Gastrocnemius medialis (tissue), 4 donors: ENCODE results near the gene ASB15.

Experiments used
- CTCF ChIP-seq, 5 experiments: fragments of 450-650 bp in 3 of 5; fragments of 200-600 bp in 2 of 5; sonication (generic) in 2 of 5; IDR thresholded peaks in 4 of 5; conservative IDR thresholded peaks in 1 of 5; 1 replicate in 4 of 5; 2 replicates in 1 of 5; pipeline ENCODE4 v1.5.1; 2016 to 2019; ENCODE audit warnings: antibody characterized with exemption in 5 of 5, mild to moderate bottlenecking in 3 of 5, moderate library complexity in 3 of 5
- POLR2A ChIP-seq, 2 donors: fragments of 450-650 bp; IDR thresholded peaks; one replicate each; pipeline ENCODE4 v1.6.1; 2017; ENCODE audit warnings: antibody characterized with exemption in 2 of 2, mild to moderate bottlenecking in 2 of 2, moderate library complexity in 2 of 2

GRCh38 chr7:123641901-123642300 lies 40.3 kb downstream of the ASB15 start:
- TF ChIP-seq CTCF (IDR thresholded peaks at IDR 0.05 in 4 of 5, conservative IDR thresholded peaks at IDR 0.05 in 1 of 5) (no peak), POLR2A (IDR thresholded peaks at IDR 0.05) (peak in 1 of 2 donors; percentile 35)
